Measurements from ENCODE around the gene AJUBA. TPM values are rescaled to one million over a fixed set of nuclear protein-coding genes. Genes with fewer than 3 reads are reported as not detected.

Gene AJUBA
- total RNA-seq, 1 donor from 2014 or later: 56.1 TPM

GRCh38 chr14:23002592-23002991 is 20.2 kb upstream of the AJUBA start:
- no peaks in the 10 kb centered on the region for H3K9me3 Mint-ChIP-seq
- H3K27me3 Mint-ChIP-seq: no peaks in the 10 kb centered on the region
- no peak overlapping the region for H3K4me3 Mint-ChIP-seq
- no peak overlapping the region for H3K27ac Mint-ChIP-seq
- no peak for TF ChIP-seq CTCF (conservative IDR thresholded peaks at IDR 0.05)
- peaks cover 24% of the 10 kb centered on the region for H3K4me1 Mint-ChIP-seq (ENCODE audit: unreplicated experiment)
- DNase-seq (ENCODE audit: extremely low spot score, unreplicated experiment): no peak
- H3K36me3 Mint-ChIP-seq: no peaks in the 10 kb centered on the region

- Mint-ChIP-seq H3K4me3 (no peak overlapping the region), H3K36me3 (no peaks in the 10 kb centered on the region), H3K9me3 (no peaks in the 10 kb centered on the region), H3K4me1 (ENCODE audit: unreplicated experiment) (peaks cover 14% of the 10 kb centered on the region), H3K27me3 (no peaks in the 10 kb centered on the region), H3K27ac (no peak overlapping the region)
- no peak for TF ChIP-seq CTCF (conservative IDR thresholded peaks at IDR 0.05)
- DNase-seq (ENCODE audit: extremely low spot score, unreplicated experiment): no peak
These were observed 18.5 kb upstream of the AJUBA start for GRCh38 chr14:23000860-23001259.

- TF ChIP-seq CTCF (conservative IDR thresholded peaks at IDR 0.05): no peak
- Mint-ChIP-seq H3K36me3 (no peaks in the 10 kb centered on the region), H3K4me3 (no peak overlapping the region), H3K4me1 (ENCODE audit: unreplicated experiment) (peaks cover 17% of the 10 kb centered on the region), H3K9me3 (no peaks in the 10 kb centered on the region), H3K27ac (no peak overlapping the region), H3K27me3 (no peaks in the 10 kb centered on the region)
- no peak for DNase-seq (ENCODE audit: extremely low spot score, unreplicated experiment)
These were observed 16.1 kb upstream of the AJUBA start for GRCh38 chr14:22998329-22999012.

GRCh38 chr14:22997676-22998323 is 15.4 kb upstream of the AJUBA start:
- DNase-seq (ENCODE audit: extremely low spot score, unreplicated experiment): no peak
- Mint-ChIP-seq H3K36me3 (no peaks in the 10 kb centered on the region), H3K4me1 (ENCODE audit: unreplicated experiment) (peaks cover 17% of the 10 kb centered on the region), H3K9me3 (no peaks in the 10 kb centered on the region), H3K4me3 (no peak overlapping the region), H3K27ac (no peak overlapping the region), H3K27me3 (no peaks in the 10 kb centered on the region)
- TF ChIP-seq CTCF (conservative IDR thresholded peaks at IDR 0.05): no peak

- DNase-seq (ENCODE audit: extremely low spot score, unreplicated experiment): no peak
- no peak for TF ChIP-seq CTCF (conservative IDR thresholded peaks at IDR 0.05)
- Mint-ChIP-seq H3K9me3 (no peaks in the 10 kb centered on the region), H3K4me1 (ENCODE audit: unreplicated experiment) (peaks cover 17% of the 10 kb centered on the region), H3K27ac (no peak overlapping the region), H3K36me3 (no peaks in the 10 kb centered on the region), H3K27me3 (no peaks in the 10 kb centered on the region), H3K4me3 (no peak overlapping the region)
These were observed 14.7 kb upstream of the AJUBA start for GRCh38 chr14:22996768-22997654.

All from type B pancreatic cell (in vitro differentiated cells).